Stimulated activated CD8-positive, alpha-beta memory T cell treated with anti-CD3 and anti-CD28 coated beads, Interleukin-15, amount 100 ng/mL, for 1 hour (primary cell): ENCODE results near the gene FYN.

ENCODE experiments used
- DNase-seq: peaks from one replicate; pipeline ENCODE4 v3.0.0-alpha.2; 2020; ENCODE audit warnings: low read depth

FYN gene

DNA sequence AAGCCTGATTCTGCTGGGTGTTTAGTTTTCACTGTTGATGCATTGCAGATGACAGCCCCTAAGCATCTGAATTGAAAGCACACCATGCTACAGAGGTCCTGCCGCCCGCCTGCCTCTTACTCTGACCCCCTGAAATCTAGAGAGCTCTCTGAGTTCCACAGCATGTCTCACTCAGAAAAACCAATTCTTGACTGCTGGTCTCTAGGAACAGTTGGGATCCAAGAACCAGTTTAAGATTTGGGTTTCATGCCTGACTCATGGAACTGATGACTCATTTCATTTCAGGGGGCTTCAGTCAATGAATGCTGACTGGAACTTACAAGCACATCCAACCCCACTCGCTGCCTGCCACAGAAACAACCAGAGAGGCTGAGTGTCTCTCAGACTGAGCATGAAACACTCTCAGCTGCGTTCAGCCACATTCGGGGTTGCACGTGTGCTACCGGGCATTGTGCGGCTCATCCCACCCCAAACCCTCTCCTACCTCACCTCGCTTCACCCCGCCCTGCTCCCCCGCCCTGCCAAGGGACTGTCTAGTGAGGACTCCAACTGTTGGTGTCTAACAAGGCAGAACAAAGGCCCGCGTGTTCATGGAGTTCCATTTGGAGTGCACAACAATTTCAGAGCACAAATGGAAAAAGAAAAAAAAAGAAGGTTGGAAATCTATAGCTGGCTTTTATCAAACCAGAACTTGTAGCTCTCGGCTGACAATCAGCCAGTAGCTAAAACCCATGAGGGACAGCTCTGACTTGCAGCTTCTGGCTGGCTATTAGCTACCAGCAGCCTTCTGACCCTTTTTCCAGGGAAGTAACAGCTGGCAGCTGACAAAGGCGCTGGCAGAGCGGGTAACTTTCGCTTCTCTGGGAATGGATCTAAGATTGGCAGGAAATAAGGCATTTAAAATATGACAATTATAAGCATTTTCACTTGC lies 247.5 kb downstream of the FYN start:
- no peak for DNase-seq

DNA sequence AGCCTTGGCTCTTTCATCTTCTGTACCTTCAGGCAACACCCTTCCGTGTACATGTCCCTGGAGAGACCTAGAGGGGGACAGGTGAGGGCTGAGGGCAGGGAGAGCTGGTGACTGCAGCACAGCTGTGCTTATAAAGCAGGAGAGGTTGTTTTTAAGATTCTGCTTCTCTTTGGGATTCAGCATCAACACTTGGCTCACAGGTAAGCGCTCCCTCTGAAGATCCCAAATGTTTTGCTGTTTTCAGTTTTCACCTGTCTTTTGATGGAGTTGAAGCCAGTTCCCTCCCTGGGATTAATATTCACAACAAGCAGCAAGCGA lies 248.2 kb downstream of the FYN start:
- no peak for DNase-seq

DNA sequence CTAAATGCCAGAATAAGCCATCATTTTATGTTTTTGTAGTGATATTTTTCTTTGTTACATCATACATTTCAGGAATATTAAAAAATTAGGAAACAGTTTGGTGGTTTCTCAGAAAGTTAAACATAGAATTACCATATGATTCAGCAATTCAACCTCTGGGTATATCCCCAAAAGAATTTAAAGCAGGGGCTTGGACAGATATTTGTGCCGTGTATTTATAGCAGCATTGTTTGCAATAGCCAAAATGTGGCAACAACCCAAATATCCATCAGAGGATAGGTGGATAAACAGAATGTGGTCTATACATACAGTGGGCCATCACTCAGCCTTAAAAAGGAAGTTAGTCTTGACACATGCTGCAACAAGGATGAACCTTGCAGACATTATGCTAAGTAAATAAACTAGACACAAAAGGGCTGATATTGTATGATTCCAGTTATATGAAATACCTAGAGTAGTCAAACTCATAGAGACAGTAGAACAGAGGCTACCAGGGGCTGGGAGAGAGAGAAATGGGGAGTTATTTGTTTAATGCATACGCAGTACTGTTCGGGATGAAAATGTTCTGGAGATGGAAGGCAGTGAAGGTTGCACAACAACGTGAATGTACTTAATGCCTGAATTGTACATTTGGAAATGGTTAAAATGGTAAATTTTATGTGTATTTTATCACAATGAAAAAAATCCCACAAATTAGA lies 248.7 kb downstream of the FYN start:
- no peak for DNase-seq

- DNase-seq = no peak
Observed at GRCh38 chr6:111623046-111623718, 250.1 kb downstream of the FYN start.

- no peak for DNase-seq
Observed at GRCh38 chr6:111620169-111620568, 253.1 kb downstream of the FYN start.

GRCh38 chr6:111618407-111618806 lies 254.8 kb downstream of the FYN start:
- DNase-seq = no peak

DNA sequence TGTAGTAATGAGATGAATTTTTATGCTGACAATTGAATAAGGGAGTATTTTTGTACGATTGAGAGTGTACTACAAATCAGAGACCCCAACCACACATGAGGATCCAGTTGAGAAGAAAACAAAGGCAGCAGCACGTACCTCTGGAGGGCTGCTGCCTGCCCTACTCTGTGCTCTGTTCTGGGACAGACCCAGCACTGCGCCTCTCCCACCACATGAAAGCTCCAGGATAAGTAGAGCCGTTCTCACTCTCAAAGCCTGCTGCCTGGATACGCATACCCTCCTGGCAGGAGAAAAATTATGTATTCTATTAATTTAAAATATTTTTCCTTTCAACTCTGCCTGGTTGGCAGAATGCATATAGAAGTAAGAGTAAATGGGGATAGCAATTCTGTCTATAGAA lies 256.1 kb downstream of the FYN start:
- no peak for DNase-seq

- DNase-seq = no peak
Observed at GRCh38 chr6:111615916-111616612, 257.2 kb downstream of the FYN start.

GRCh38 chr6:111614833-111615582 lies 258.2 kb downstream of the FYN start:
- DNase-seq = no peak

DNA sequence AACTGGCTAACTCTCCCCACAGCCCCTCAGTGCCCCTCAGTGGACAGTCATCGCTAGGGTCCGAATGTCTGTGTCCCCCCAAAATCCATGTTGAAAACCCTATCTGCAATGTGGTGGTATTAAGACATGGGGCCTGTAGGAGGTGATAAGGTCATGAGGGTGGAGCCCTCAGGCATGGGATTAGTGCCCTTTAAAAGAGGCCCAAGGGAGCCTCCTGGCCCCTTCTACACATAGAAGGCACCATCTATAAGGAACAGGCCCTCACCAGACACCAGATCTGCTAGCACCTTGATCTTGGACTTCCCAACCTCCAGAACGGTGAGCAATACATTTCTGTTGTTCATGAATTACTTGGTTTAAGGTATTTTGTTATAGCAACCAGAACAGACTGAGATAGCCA lies 260.9 kb downstream of the FYN start:
- DNase-seq = no peak

- no peak for DNase-seq
Observed at GRCh38 chr6:111610548-111611172, 262.6 kb downstream of the FYN start.
